Measurements from ENCODE around the gene IL17REL.

The IL17REL gene

GRCh38 chr22:50048836-50049235 is 36.3 kb upstream of the IL17REL start:
- TF ChIP-seq CTCF (conservative IDR thresholded peaks at IDR 0.05), result no peak
- H3K27ac ChIP-seq, result no peak overlapping the region

GRCh38 chr22:50048061-50048765 is 35.6 kb upstream of the IL17REL start:
- no peak for TF ChIP-seq CTCF (conservative IDR thresholded peaks at IDR 0.05)

GRCh38 chr22:50047346-50047745 is 34.8 kb upstream of the IL17REL start:
- H3K27ac ChIP-seq, result no peak overlapping the region
- no peak for TF ChIP-seq CTCF (conservative IDR thresholded peaks at IDR 0.05)

More at GRCh38 chr22:50048061-50048765, 35.6 kb upstream of the IL17REL start:
- no peak overlapping the region for H3K27ac ChIP-seq

GRCh38 chr22:50046481-50047245 is 34.1 kb upstream of the IL17REL start:
- no peak overlapping the region for H3K27ac ChIP-seq
- no peak for TF ChIP-seq CTCF (conservative IDR thresholded peaks at IDR 0.05)

- no peak for TF ChIP-seq CTCF (conservative IDR thresholded peaks at IDR 0.05)
- H3K27ac ChIP-seq, result no peak overlapping the region
Measured at GRCh38 chr22:50046019-50046415, 33.5 kb upstream of the IL17REL start.

- TF ChIP-seq CTCF (conservative IDR thresholded peaks at IDR 0.05), result no peak
- H3K27ac ChIP-seq, result no peak overlapping the region
Measured at GRCh38 chr22:50045211-50046018, 32.9 kb upstream of the IL17REL start.

All from VCaP (cell line).